GM21576 (cell line): ENCODE data around the gene RPF1.
"Not testable (repeated sequence)": the region's sequence is repeated elsewhere in the genome, so short reads cannot be mapped to it uniquely, and the experiment has no call there.

Source experiments
- ATAC-seq: cut with Tn5 transposase; IDR thresholded peaks from one replicate; pipeline ENCODE4 v1.9.1; 2021; ENCODE audit warnings: mild to moderate bottlenecking, moderate library complexity; ENCODE audit not compliant: unreplicated experiment

RPF1 gene

GRCh38 chr1:84478876-84479868 lies at the start of gene RPF1:
Gene RPF1 (plus strand): TSS chr1:84479266. CDS start chr1:84479282, 16 bp downstream.
- peak; percentile 95 for ATAC-seq

GRCh38 chr1:84430546-84430945 lies 48.5 kb upstream of the RPF1 start:
- no peak for ATAC-seq

GRCh38 chr1:84433258-84434080 lies 45.6 kb upstream of the RPF1 start:
- peak; percentile 60 for ATAC-seq

GRCh38 chr1:84434081-84434769 lies 44.8 kb upstream of the RPF1 start:
- no peak for ATAC-seq

- no peak for ATAC-seq
Observed at GRCh38 chr1:84434801-84435549, 44.1 kb upstream of the RPF1 start.

GRCh38 chr1:84436876-84437655 lies 42.0 kb upstream of the RPF1 start:
- peak; percentile 40 for ATAC-seq

GRCh38 chr1:84442256-84442655 lies 36.8 kb upstream of the RPF1 start:
- peak; percentile 97 for ATAC-seq

GRCh38 chr1:84442747-84443646 lies 36.1 kb upstream of the RPF1 start:
- ATAC-seq = not testable (repeated sequence)

- not testable (repeated sequence) for ATAC-seq
Observed at GRCh38 chr1:84448704-84449103, 30.4 kb upstream of the RPF1 start.

- ATAC-seq = no peak
Observed at GRCh38 chr1:84450910-84451309, 28.2 kb upstream of the RPF1 start.

GRCh38 chr1:84452436-84452835 lies 26.6 kb upstream of the RPF1 start:
- no peak for ATAC-seq

- ATAC-seq = no peak
Observed at GRCh38 chr1:84462118-84462517, 16.9 kb upstream of the RPF1 start.

- ATAC-seq = no peak
Observed at GRCh38 chr1:84467298-84467697, 11.8 kb upstream of the RPF1 start.

GRCh38 chr1:84476225-84476624 lies 2.8 kb upstream of the RPF1 start:
- no peak for ATAC-seq

- ATAC-seq = peak; percentile 16
Observed at GRCh38 chr1:84479998-84480397, 932 bp downstream of the RPF1 start.

- ATAC-seq = no peak
Observed at GRCh38 chr1:84480650-84481049, 1.6 kb downstream of the RPF1 start.

- no peak for ATAC-seq
Observed at GRCh38 chr1:84481317-84481716, 2.3 kb downstream of the RPF1 start.

GRCh38 chr1:84488107-84488506 lies 9.0 kb downstream of the RPF1 start:
- no peak for ATAC-seq
